ENCODE results near the gene ANKRD55.
"Not testable (repeated sequence)": the region's sequence is repeated elsewhere in the genome, so short reads cannot be mapped to it uniquely, and the experiment has no call there.

The ANKRD55 gene

GRCh38 chr5:56273376-56273955 is 40.3 kb upstream of the ANKRD55 start:
- no peak overlapping the region for H3K4me3 ChIP-seq (ENCODE audit: low read depth, low read length)
- no peak for DNase-seq (ENCODE audit: low read depth)
- TF ChIP-seq, protein P1, sequence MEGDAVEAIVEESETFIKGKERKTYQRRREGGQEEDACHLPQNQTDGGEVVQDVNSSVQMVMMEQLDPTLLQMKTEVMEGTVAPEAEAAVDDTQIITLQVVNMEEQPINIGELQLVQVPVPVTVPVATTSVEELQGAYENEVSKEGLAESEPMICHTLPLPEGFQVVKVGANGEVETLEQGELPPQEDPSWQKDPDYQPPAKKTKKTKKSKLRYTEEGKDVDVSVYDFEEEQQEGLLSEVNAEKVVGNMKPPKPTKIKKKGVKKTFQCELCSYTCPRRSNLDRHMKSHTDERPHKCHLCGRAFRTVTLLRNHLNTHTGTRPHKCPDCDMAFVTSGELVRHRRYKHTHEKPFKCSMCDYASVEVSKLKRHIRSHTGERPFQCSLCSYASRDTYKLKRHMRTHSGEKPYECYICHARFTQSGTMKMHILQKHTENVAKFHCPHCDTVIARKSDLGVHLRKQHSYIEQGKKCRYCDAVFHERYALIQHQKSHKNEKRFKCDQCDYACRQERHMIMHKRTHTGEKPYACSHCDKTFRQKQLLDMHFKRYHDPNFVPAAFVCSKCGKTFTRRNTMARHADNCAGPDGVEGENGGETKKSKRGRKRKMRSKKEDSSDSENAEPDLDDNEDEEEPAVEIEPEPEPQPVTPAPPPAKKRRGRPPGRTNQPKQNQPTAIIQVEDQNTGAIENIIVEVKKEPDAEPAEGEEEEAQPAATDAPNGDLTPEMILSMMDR (IDR thresholded peaks at IDR 0.05; ENCODE audit: insufficient read depth, low read depth, low read length, missing control alignments), result no peak

DNA sequence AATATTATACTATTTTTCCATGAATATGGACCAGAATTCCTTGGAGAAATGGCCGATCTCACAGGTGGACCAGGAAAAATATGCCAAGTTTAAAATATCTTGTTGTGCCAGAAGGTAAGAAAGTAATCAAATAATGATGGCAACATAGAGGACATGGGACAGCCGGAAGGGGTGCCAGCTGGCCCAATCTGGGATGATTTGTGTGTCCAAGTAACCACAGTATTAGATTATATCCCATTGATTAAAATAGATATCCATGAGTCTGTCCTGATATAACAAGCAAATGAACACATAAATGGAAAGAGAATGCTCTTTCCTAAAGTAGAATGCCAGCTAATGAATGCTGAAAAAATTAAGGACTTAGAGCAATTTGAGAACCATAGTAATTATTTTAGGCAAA is 39.6 kb upstream of the ANKRD55 start:
- no peak for DNase-seq (ENCODE audit: low read depth)
- H3K4me3 ChIP-seq (ENCODE audit: low read depth, low read length), result no peak overlapping the region
- TF ChIP-seq, protein P1 (IDR thresholded peaks at IDR 0.05; ENCODE audit: insufficient read depth, low read depth, low read length, missing control alignments), result no peak

- no peak overlapping the region for H3K4me3 ChIP-seq (ENCODE audit: low read depth, low read length)
- TF ChIP-seq, protein P1 (IDR thresholded peaks at IDR 0.05; ENCODE audit: insufficient read depth, low read depth, low read length, missing control alignments), result peak; percentile 100
- DNase-seq (ENCODE audit: low read depth), result peak; percentile 85
Observed at GRCh38 chr5:56270568-56271392, 37.6 kb upstream of the ANKRD55 start.

DNA sequence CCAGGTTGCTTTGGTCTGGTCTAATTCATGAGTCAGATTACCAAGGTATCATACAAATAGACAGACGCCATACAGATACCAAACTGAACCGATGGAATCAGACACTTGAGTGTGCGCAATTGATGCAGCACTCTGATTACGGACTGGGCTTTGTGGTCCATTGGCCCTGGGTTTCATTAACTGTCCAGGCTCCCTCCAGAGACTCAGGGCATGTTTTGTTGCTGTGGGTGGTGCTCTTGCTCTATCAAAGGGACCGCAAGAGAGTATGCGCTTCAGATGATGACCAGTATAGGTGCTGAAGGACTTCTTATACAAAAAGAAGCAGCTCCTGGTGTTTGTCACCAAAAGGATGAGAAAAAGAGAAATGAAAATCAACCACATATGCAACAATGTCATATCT is 36.9 kb upstream of the ANKRD55 start:
- DNase-seq (ENCODE audit: low read depth), result peak; percentile 7
- TF ChIP-seq, protein P1 (IDR thresholded peaks at IDR 0.05; ENCODE audit: insufficient read depth, low read depth, low read length, missing control alignments), result no peak
- no peak overlapping the region for H3K4me3 ChIP-seq (ENCODE audit: low read depth, low read length)

- peak; percentile 72 for DNase-seq (ENCODE audit: low read depth)
- TF ChIP-seq, protein P1 (IDR thresholded peaks at IDR 0.05; ENCODE audit: insufficient read depth, low read depth, low read length, missing control alignments), result peak; percentile 42
- no peak overlapping the region for H3K4me3 ChIP-seq (ENCODE audit: low read depth, low read length)
Observed at GRCh38 chr5:56269216-56269927, 36.2 kb upstream of the ANKRD55 start.

DNA sequence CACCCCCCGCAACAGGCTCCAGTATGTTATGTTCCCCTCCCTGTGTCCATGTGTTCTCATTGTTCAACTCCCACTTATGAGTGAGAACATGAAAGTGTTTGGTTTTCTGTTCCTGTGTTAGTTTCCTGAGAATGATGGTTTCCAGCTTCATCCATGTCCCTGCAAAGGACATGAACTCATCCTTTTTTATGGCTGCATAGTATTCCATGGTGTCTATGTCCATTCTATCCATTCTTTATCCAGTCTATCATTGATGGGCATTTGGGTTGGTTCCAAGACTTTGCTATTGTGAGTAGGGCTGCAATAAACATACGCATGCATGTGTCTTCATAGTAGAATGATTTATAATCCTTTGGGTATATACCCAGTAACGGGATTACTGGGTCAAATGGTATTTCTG is 35.6 kb upstream of the ANKRD55 start:
- not testable (repeated sequence) for H3K4me3 ChIP-seq (ENCODE audit: low read depth, low read length); DNase-seq (ENCODE audit: low read depth)

DNA sequence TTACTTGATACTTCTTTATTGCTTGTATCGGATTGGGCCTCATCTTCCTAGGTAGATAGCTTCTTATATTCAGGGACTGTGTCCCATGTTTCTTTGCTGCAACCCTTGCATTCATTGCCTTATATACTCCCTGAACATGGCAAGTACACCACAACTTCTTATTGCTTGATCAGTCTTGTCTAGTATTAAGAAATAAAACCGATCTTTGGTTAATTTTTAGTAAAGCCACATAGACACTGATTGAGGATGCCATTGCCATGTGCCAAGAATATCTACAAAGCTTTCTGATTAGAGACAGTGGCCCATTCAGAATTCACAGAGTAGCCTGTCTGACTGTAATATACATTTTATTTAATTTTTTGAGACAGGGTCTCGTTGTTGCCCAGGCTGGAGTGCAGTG is 34.7 kb upstream of the ANKRD55 start:
- DNase-seq (ENCODE audit: low read depth), result no peak
- TF ChIP-seq, protein P1 (IDR thresholded peaks at IDR 0.05; ENCODE audit: insufficient read depth, low read depth, low read length, missing control alignments), result no peak

More for the DNA sequence above, 34.7 kb upstream of the ANKRD55 start:
- H3K4me3 ChIP-seq (ENCODE audit: low read depth, low read length), result no peak overlapping the region
